ENCODE data around the gene MSRB1.
"Not testable (repeated sequence)": the region's sequence is repeated elsewhere in the genome, so short reads cannot be mapped to it uniquely, and the experiment has no call there.

The MSRB1 gene

DNA sequence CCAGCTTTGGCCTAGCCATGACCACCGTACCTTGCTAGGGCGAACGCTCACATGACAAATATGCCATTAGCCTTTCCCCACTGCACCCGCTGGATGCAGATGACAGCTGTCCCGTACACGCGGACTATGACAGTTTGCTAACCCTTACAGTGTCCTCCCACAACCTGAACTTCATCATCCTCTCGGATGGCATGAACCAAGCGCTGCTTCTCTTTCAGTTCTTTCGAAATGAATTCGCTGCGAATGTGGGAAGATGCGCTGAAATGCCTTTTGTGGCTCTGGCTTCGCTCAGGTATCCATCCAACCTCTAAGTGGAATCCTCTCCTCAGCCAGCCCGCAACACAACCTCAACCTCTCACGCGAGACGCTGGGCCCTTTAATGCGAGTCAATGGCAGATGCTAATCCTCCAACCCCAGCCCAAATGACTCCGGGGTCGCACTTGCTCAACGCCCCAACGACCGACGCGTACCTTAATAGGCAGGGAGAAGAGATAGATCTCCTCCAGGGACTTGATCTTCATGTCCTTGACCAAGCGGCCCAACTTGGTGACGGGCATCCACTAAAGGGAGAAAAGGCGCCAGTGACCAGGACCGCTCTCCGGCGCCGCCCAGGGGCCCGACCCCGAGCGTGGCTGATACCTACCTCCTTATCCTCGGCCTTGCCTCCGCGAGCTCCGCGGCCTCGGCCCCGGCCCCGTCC lies 21.0 kb upstream of the MSRB1 start:
- Histone ChIP-seq H3K27ac (ENCODE audit: low read depth, low read length) (peak overlapping the region; percentile 95), H3K4me3 (ENCODE audit: low read length) (peak overlapping the region; percentile 80), H3K4me1 (ENCODE audit: control insufficient read depth, insufficient read depth, low read length) (peaks cover 19% of the 10 kb centered on the region), H3K36me3 (ENCODE audit: control insufficient read depth, insufficient read depth, low read length) (peaks cover 16% of the 10 kb centered on the region), H3K9ac (ENCODE audit: low read length) (peak overlapping the region; percentile 59), H3K27me3 (ENCODE audit: control insufficient read depth, insufficient read depth, low read length) (no peaks in the 10 kb centered on the region)

GRCh38 chr16:1962161-1963153 lies 19.5 kb upstream of the MSRB1 start:
- not testable (repeated sequence) for H3K4me3 ChIP-seq (ENCODE audit: low read length); H3K27me3 ChIP-seq (ENCODE audit: control insufficient read depth, insufficient read depth, low read length); H3K27ac ChIP-seq (ENCODE audit: low read depth, low read length); H3K9ac ChIP-seq (ENCODE audit: low read length)
- peaks cover 16% of the 10 kb centered on the region for H3K36me3 ChIP-seq (ENCODE audit: control insufficient read depth, insufficient read depth, low read length)
- peaks cover 22% of the 10 kb centered on the region for H3K4me1 ChIP-seq (ENCODE audit: control insufficient read depth, insufficient read depth, low read length)

GRCh38 chr16:1961651-1962067 lies 18.7 kb upstream of the MSRB1 start:
- H3K9ac ChIP-seq (ENCODE audit: low read length), result no peak overlapping the region
- H3K27ac ChIP-seq (ENCODE audit: low read depth, low read length), result no peak overlapping the region
- no peak overlapping the region for H3K4me3 ChIP-seq (ENCODE audit: low read length)
- peaks cover 16% of the 10 kb centered on the region for H3K36me3 ChIP-seq (ENCODE audit: control insufficient read depth, insufficient read depth, low read length)
- peaks cover 22% of the 10 kb centered on the region for H3K4me1 ChIP-seq (ENCODE audit: control insufficient read depth, insufficient read depth, low read length)
- H3K27me3 ChIP-seq (ENCODE audit: control insufficient read depth, insufficient read depth, low read length), result no peaks in the 10 kb centered on the region

- H3K4me3 ChIP-seq (ENCODE audit: low read length), result peak overlapping the region; percentile 84
These were observed 17.9 kb upstream of the MSRB1 start for GRCh38 chr16:1960665-1961630.

DNA sequence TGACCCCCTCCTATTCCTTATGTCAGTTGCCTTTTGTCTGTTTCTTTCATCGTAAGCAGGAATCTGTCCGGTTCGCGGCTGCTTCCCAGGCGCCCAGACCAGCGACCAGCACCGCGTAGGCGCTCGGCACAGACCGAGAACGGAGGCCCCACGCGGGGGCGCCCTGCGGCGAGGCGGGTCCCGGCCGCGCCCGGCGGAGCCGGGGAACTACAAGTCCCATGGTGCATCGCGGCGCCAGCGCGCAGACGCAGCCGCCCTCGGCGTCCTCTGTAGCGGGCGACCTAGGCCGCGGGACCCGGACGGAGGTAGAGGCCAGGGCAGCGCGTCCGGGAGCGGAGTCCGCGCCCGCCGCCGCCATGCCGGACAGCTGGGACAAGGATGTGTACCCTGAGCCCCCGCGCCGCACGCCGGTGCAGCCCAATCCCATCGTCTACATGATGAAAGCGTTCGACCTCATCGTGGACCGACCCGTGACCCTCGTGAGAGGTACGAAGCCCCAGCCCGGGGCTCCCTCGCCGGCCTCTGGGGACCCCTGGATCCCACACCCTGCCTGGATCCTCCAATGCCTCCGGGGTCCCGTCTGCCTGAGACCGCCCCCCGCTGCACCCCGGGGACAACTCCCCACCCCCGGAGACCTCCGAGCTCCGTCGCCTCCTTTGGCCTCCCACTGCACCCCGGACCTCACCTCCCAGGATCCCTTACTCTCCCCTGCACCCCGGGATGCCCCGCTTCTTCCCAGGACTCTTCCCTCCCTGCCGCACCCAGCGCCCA lies 16.5 kb upstream of the MSRB1 start, which contains the start of gene NDUFB10:
Gene NDUFB10 (plus strand): TSS at position 270 of the 771 bp plus-strand sequence. CDS start 87 bp downstream, at position 357.
- H3K36me3 ChIP-seq (ENCODE audit: control insufficient read depth, insufficient read depth, low read length), result peaks cover 16% of the 10 kb centered on the region
- H3K9ac ChIP-seq (ENCODE audit: low read length), result peak within 1 kb of the TSS; percentile 90
- no peaks in the 10 kb centered on the region for H3K27me3 ChIP-seq (ENCODE audit: control insufficient read depth, insufficient read depth, low read length)
- peaks cover 16% of the 10 kb centered on the region for H3K4me1 ChIP-seq (ENCODE audit: control insufficient read depth, insufficient read depth, low read length)
- H3K27ac ChIP-seq (ENCODE audit: low read depth, low read length), result peak within 1 kb of the TSS; percentile 89
- H3K4me3 ChIP-seq (ENCODE audit: low read length), result peak within 1 kb of the TSS; percentile 84

More at GRCh38 chr16:1960665-1961630, 17.9 kb upstream of the MSRB1 start:
- H3K9ac ChIP-seq (ENCODE audit: low read length), result no peak overlapping the region
- no peaks in the 10 kb centered on the region for H3K27me3 ChIP-seq (ENCODE audit: control insufficient read depth, insufficient read depth, low read length)
- no peak overlapping the region for H3K27ac ChIP-seq (ENCODE audit: low read depth, low read length)
- peaks cover 16% of the 10 kb centered on the region for H3K36me3 ChIP-seq (ENCODE audit: control insufficient read depth, insufficient read depth, low read length)
- H3K4me1 ChIP-seq (ENCODE audit: control insufficient read depth, insufficient read depth, low read length), result peaks cover 22% of the 10 kb centered on the region

GRCh38 chr16:1958715-1959268 lies 15.8 kb upstream of the MSRB1 start:
- Histone ChIP-seq H3K4me1 (ENCODE audit: control insufficient read depth, insufficient read depth, low read length) (peaks cover 13% of the 10 kb centered on the region), H3K36me3 (ENCODE audit: control insufficient read depth, insufficient read depth, low read length) (peaks cover 15% of the 10 kb centered on the region), H3K4me3 (ENCODE audit: low read length) (peak overlapping the region; percentile 57), H3K27me3 (ENCODE audit: control insufficient read depth, insufficient read depth, low read length) (no peaks in the 10 kb centered on the region), H3K27ac (ENCODE audit: low read depth, low read length) (peak overlapping the region; percentile 89), H3K9ac (ENCODE audit: low read length) (peak overlapping the region; percentile 4)

DNA sequence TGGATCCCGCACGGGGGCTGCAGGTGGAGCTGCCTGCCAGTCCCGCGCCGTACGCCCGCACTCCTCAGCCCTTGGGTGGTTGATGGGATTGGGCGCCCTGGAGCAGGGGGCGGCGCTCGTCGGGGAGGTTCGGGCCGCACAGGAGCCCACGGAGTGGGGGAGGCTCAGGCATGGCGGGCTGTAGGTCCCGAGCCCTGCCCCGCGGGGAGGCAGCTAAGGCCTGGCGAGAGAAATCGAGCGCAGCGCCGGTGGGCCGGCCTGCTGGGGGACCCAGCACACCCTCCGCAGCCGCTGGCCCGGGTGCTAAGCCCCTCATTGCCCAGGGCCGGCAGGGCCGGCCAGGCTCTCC lies 15.1 kb upstream of the MSRB1 start:
- H3K4me3 ChIP-seq (ENCODE audit: low read length); H3K9ac ChIP-seq (ENCODE audit: low read length); H3K27me3 ChIP-seq (ENCODE audit: control insufficient read depth, insufficient read depth, low read length); H3K27ac ChIP-seq (ENCODE audit: low read depth, low read length); H3K36me3 ChIP-seq (ENCODE audit: control insufficient read depth, insufficient read depth, low read length): not testable (repeated sequence)
- peaks cover 10% of the 10 kb centered on the region for H3K4me1 ChIP-seq (ENCODE audit: control insufficient read depth, insufficient read depth, low read length)

DNA sequence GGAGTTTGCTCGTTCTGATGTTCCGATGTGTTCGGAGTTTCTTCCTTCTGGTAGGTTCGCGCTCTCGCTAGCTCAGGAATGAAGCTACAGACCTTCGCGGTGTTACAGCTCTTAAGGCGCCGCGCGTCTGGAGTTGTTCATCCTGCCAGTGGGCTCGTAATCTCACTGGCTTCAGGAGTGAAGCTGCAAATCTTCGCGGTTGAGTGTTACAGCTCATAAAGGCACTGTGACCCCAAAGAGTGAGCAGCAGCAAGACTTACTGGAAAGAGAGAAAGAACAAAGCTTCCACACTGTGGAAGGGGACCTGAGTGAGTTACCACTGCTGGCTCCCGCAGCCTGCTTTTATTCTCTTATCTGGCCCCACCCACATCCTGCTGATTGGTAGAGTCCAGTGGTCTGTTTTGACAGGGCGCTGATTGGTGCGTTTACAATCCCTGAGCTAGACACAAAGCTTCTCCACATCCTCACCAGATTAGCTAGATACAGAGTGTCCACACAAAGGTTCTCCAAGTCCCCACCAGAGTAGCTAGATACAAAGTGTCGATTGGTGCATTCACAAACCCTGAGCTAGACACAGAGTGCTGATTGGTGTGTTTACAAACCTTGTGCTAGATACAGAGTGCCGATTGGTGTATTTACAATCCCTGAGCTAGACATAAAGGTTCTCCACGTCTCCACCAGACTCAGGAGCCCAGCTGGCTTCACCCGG lies 14.6 kb upstream of the MSRB1 start:
- peaks cover 10% of the 10 kb centered on the region for H3K4me1 ChIP-seq (ENCODE audit: control insufficient read depth, insufficient read depth, low read length)
- not testable (repeated sequence) for H3K9ac ChIP-seq (ENCODE audit: low read length); H3K4me3 ChIP-seq (ENCODE audit: low read length); H3K27me3 ChIP-seq (ENCODE audit: control insufficient read depth, insufficient read depth, low read length); H3K36me3 ChIP-seq (ENCODE audit: control insufficient read depth, insufficient read depth, low read length); H3K27ac ChIP-seq (ENCODE audit: low read depth, low read length)

- Histone ChIP-seq H3K36me3 (ENCODE audit: control insufficient read depth, insufficient read depth, low read length) (no peaks in the 10 kb centered on the region), H3K9ac (ENCODE audit: low read length) (no peak overlapping the region), H3K27ac (ENCODE audit: low read depth, low read length) (no peak overlapping the region)
These were observed 10.7 kb upstream of the MSRB1 start for GRCh38 chr16:1953734-1954133.

GRCh38 chr16:1950559-1950958 lies 7.6 kb upstream of the MSRB1 start:
- Histone ChIP-seq H3K27ac (ENCODE audit: low read depth, low read length) (no peak overlapping the region), H3K4me1 (ENCODE audit: control insufficient read depth, insufficient read depth, low read length) (no peaks in the 10 kb centered on the region), H3K36me3 (ENCODE audit: control insufficient read depth, insufficient read depth, low read length) (no peaks in the 10 kb centered on the region), H3K27me3 (ENCODE audit: control insufficient read depth, insufficient read depth, low read length) (no peaks in the 10 kb centered on the region), H3K4me3 (ENCODE audit: low read length) (no peak overlapping the region), H3K9ac (ENCODE audit: low read length) (no peak overlapping the region)

More at GRCh38 chr16:1953734-1954133, 10.7 kb upstream of the MSRB1 start:
- no peak overlapping the region for H3K4me3 ChIP-seq (ENCODE audit: low read length)
- no peaks in the 10 kb centered on the region for H3K27me3 ChIP-seq (ENCODE audit: control insufficient read depth, insufficient read depth, low read length)
- peaks cover under 1% of the 10 kb centered on the region for H3K4me1 ChIP-seq (ENCODE audit: control insufficient read depth, insufficient read depth, low read length)
